Superior temporal gyrus (tissue), 1 donor: ENCODE data around the gene CENPT.

Experiments used
- DNase-seq: peaks from one replicate; pipeline ENCODE4 v3.0.0-alpha.2; 2016; ENCODE audit errors: extremely low spot score

The CENPT gene

GRCh38 chr16:67811899-67812298, 35.6 kb downstream of the CENPT start:
- DNase-seq, result no peak

DNA sequence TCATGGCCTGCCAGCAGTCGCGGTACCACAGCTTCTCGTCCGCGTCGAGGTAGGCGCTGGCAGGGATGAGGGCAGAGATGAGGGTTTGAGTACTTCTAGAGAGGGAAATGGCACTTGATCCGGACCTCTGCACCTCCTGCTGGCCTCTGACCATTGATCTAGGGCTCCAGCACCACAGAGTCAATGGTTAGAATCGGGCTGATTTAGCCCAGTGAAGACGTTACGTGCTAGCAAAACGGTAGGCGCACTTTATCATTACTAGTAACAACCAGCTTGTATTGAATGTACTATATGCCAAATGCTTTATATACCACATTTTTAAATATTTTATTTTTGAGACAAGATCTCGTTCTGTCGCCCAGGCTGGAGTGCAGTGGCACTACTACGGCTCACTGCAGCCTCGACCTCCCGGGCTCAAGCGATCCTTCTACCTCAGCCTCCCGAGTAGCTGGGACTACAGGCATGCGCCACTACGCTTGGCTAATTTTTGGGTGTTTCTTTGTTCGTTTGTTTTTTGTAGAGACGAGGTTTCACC, 40.3 kb downstream of the CENPT start:
- DNase-seq, result no peak

DNA sequence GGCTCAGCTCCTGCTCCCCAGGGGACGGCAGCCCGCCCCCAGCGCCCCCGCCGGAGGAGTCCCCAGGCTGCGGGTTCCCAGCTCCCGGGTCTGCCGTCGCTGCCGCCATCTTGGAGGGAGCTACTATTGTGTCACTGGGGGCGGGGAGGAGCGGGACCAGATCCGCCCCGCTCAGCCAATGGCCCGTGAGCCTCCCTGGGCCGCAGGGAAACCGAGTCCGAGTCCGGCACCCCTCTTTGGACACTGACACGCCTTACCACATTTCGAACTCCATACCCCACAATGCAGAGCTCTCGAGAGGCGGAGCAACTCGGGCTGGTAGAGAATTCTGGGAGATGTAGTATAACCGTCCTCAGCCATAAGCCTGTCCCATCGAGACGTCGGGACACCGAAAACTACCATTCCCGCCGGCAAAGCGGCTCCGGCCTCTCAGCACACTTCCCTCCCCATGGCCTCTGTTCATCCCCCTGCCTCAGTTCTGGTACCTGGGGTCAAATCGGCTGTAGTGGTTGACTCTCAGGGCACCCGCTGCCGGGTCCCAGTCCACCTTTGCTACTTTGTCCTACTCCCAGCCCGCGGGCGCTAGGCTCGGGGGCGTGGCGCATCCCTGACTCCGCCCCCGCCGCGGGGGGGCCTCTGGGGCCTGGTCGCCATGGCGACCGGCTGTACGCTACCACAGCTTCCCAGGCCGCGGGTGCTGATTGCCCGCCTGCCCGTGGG, 40.9 kb downstream of the CENPT start, which contains the start of the genes RANBP10 and TSNAXIP1:
TSS of gene RANBP10 (minus strand) at position 133 of the 720 bp plus-strand sequence. CDS start at position 109, 24 bp downstream.
TSS of gene TSNAXIP1 (plus strand) at position 462 of the 720 bp plus-strand sequence. CDS start 261 bp downstream, outside the sequence.
- peak; percentile 99 for DNase-seq

DNA sequence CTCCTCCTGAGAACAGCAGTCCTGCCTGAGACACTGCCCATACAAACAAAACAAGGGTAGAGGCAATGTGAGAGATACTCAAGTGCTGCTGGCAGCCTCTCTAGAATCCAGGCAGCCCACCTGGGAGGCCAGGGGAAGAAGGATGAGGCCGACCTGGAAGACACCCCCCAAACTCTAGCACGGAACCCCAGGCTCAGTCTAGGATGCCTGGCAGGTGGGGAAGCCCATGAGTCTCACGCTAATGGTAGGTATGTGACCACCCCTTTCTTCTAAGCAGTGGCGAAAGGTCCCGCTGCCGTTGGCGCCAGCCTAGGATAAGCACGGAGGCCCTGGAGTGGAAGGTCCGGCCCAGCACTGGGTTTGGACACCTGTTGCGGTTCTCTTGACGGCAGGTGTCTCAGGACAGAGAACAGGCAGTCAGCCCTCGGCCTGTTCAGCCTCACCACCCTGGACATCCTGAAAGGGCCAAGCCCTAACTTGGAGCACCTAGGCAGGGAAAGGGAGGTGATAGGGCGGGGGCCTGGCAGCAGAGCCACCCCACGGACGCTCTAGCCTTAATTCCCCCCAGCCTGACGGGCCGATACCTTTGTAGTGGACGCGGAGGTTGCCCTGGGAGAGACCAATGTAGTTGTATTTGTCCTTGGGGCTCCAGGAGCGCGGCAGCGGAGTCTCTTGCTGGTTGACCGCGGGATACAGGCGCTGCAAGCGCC, 41.6 kb downstream of the CENPT start:
- no peak for DNase-seq

GRCh38 chr16:67804853-67805542, 42.5 kb downstream of the CENPT start:
- no peak for DNase-seq

DNA sequence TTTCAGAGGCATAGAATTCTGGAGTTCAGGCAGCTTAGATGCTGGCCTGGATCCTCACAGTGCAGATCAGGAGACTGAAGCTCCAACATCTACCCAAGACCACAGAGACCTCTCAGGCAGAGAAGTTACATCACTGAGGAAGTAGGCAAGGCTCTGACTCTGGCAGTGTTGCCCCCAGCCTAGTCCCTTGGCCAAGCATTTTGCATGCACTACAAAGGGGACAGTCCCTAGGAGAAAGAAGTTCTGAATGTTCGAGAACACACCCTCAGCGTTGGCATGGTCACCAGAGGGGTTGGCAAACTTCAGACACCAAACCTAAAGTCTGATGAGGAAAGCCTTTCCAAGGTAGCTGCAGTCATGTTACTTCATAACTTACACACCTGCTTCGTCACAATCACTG, 43.6 kb downstream of the CENPT start:
- DNase-seq, result no peak

GRCh38 chr16:67801883-67802282, 45.6 kb downstream of the CENPT start:
- DNase-seq, result no peak

GRCh38 chr16:67801241-67801640, 46.3 kb downstream of the CENPT start:
- DNase-seq, result no peak

DNA sequence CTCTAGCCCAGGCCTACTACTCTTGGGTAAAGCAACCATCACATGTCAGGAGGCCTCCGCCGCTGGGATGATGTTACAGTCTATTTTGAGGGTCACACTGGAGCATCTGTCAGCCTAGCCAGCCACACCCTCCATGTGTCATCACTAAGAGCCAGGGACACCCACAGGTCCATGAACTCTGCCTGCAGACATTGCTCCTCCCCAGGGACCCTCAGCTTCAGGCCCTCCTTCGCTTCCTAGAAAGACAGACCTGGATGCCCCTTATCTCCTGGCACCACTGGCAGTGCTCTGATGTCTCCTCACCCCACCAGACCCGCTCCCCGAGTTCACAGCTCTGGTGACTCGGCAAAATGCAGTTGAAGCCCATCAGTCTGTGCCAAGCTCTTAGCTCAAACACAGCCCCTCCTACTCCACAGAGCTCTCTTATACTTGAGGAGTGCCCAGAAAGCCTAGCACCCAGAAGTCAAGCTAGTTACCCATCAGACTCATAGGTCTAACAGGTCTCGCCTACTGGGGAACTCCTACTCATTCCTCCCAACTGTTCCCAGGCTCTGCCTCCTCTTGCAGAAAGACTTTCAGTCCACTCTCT, 47.1 kb downstream of the CENPT start:
- no peak for DNase-seq

DNA sequence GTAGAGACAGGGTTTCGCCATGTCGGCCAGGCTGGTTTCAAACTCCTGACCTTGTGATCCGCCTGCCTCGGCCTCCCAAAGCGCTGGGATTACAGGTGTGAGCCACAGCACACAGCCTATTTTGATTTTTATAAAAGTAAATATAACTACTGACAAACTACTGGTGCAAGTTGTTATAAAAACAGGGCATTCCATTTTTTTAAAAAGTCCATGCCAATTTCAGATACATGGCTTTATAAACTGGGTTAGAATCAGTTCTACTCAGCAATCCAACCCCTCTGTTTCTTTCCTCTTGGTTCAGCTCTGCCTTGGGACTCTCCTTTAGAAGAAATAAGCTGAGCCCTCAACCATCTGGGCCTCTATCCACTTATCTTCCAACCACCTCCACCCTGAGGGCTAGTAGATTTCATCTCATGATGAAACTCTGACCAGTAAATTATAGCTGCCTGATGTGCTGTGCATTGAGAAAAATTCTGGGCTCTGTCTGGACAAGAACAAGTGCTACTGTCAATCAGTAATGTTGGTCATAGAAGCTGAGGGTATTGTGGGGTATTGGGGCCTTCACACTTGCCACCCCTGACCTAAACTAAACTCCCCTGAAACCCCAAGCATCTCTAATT, 51.3 kb downstream of the CENPT start:
- DNase-seq, result no peak

DNA sequence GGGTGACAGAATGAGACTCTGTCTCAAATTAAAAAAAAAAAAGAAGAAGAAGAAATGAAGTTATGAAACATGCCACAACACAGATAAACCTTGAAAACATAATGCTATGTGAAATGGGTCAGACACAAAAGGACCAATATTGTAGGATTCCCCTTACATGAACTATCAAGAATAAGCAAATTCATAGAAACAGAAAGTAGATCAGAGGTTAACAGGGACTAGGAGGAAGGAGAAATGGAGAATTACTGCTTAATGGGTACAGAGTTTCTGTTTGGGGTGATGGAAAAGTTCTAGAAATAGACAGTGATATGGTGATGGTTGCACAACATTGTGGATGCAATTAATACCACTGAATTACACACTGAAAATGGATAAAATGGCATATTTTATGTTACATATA, 57.4 kb downstream of the CENPT start:
- DNase-seq, result no peak

GRCh38 chr16:67786491-67786890, 61.0 kb downstream of the CENPT start:
- no peak for DNase-seq

DNA sequence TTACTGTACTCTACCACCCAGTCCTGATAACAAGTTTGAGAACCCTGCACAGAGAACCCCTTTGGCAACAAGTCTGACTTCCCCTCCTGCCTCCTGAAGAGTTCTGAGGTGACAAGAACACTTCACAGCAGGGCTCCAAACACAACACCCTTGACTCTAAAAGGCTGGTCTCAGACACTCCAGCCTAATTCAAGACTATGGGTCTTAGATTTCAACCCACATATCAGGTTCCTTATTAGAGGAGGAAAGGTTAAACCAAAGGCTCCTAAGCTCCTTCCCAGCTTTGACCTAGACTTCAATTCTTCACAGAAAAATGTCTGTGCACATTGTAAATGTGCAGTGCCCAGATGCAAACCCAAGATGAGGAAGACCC, 64.2 kb downstream of the CENPT start:
- no peak for DNase-seq

GRCh38 chr16:67782567-67783352, 64.7 kb downstream of the CENPT start:
- no peak for DNase-seq

GRCh38 chr16:67781565-67781921, 66.0 kb downstream of the CENPT start:
- DNase-seq, result no peak

DNA sequence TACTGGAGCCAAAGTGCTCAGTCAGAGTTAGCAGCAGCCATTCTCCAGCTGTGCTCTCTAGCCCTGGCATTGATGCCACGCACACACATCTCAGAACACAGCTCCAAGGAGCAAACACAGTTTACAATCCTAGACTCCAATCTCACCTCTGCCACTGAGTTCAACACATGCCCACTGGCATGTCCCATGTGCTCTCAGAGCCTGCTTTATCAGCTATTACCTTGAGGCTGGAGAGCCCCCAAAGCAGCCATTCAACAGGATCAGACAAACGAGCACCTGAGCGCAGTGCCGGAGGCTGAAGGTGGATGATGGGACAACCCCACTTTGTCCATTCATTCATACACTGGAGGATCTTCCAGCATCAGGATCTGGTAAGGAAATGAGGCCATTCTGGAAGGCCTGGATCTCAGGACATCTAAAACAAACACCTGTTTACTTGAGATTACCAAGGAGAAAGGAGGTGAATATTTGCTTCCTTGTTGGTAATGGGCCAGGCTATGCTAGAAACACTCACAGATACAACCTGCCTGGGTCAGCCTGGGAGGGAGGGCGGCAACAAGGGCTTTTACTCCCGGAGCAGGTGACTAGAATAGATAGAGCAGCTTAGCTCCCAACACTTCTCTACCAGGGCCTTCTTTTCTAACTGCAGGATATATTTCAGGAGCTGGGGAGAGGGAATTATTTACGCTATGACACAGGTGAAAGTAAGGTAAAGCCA, 66.5 kb downstream of the CENPT start:
- no peak for DNase-seq

DNA sequence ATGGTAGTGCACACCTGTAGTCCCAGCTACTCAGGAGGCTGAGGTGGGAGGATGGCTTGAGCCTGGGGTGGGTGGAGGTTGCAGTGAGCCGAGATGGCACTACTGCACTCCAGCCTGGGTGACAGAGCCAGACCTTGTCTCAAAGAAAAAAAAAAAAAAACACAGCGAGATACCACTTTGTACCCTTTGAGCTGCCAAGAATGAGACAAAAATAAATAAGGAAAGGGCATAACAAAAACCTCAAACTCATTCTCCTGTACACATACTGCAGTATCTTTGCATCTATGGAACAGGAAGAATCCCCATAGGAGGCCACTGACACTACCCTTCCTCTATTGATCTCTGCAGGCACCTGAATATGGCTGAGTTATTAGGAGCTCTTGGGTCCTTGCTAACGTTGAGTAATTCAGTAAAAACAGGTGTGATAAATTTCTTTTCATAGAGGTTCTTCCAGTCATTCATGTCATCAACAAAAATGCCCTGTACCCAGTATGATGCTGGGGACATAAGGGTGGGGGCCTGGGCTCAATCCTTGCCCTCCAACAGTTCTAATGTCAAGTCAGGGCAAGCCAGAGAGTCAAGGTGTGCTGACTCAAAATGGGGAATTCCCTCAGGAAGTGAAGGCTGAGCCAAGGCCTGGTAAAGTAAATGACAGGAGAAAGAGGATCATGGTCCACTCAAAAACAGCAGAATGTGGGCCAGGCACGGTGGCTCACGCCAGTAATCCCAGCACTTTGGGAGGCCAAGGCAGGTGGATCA, 68.1 kb downstream of the CENPT start:
- no peak for DNase-seq
